Stimulated activated CD4-positive, alpha-beta T cell treated with anti-CD3 and anti-CD28 coated beads, Interleukin-12 subunit alpha, Interleukin-12 subunit beta, amount 100 ng/mL, for 24 hours (primary cell): ENCODE data around the gene CIRBP.
A peak's percentile ranks its signal among the peaks of the same experiment; 100 is the strongest.
"Not testable (repeated sequence)": the region's sequence is repeated elsewhere in the genome, so short reads cannot be mapped to it uniquely, and the experiment has no call there.

Experiments
- DNase-seq, 2 experiments: peaks; one replicate each; pipeline ENCODE4 v3.0.0-alpha.2; 2020; ENCODE audit warnings: low read depth in 2 of 2

The CIRBP gene

GRCh38 chr19:1243768-1244692 is 25.1 kb upstream of the CIRBP start:
- peak; percentile 67 to 71 for DNase-seq

DNA sequence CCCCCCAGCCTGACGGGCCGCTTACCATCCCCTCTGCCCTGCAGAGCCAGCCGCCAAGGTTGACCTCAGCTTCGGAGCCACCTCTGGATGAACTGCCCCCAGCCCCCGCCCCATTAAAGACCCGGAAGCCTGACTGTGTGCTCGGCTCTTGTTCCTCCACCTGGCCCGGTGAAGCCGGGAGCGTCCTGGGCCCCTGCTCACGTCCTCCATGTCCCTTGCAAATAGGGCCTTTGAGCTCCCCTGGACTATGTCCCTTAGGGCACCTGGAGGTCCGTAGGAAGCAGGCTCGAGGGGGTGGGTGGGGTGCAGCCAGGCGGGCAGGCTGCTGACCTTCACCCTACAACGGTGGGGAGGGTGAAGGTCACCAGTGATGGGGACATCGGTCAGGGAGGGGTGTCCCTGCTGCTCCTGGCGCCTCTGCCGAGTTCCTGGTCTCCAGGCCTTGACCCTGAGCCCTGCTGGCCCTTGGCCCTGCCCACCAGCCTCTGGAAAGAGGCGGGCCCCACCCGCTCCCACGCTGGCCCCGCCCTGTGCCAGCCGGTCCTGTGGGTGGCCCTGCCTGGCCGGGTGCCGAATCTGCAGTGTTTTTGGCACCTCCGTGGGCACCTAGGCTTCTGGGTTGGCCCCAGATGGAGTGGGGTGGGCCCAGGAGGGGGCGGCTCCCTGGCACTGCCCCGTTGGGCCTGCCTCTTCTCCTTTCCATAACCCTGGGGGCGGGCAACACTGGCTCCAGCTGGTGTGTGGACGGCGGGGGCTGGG is 24.3 kb upstream of the CIRBP start:
- DNase-seq = no peak

DNA sequence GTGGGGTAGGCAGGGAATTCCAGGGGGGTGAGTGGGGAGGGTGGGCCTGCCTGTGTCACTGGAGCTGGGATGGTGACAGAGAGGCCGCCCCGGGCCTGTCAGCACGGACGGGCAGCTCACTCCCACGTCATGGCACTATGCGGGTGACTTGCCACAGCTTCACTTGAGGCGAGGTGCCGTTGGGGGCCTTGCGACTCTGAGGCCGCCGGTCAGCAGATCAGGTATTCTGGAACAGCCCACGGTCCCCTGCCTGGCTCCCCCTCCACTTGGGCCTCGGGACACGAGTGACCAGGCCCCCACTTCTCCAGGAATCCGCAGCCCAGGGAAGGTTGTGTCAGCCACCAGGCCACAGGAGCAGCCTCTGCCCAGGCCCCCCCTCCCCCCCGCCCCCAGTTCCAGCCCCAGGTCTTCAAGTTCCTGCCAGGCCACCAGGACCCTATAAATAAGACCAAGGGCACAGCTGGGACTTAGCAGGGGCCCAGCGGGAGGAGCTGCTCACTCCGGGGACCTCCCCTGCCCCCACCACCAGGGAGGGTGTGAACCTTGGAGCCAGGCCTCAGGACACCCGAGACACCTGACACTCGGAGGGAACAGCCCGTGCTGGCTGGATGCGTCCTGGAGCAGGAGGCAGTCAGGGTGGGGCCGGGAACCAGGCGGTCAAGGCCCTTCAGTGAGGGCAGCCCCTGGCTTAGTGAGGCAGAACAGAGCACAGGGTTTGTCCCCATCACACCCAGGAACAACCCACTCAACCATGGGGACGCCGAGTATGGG is 23.5 kb upstream of the CIRBP start:
- DNase-seq = no peak

DNA sequence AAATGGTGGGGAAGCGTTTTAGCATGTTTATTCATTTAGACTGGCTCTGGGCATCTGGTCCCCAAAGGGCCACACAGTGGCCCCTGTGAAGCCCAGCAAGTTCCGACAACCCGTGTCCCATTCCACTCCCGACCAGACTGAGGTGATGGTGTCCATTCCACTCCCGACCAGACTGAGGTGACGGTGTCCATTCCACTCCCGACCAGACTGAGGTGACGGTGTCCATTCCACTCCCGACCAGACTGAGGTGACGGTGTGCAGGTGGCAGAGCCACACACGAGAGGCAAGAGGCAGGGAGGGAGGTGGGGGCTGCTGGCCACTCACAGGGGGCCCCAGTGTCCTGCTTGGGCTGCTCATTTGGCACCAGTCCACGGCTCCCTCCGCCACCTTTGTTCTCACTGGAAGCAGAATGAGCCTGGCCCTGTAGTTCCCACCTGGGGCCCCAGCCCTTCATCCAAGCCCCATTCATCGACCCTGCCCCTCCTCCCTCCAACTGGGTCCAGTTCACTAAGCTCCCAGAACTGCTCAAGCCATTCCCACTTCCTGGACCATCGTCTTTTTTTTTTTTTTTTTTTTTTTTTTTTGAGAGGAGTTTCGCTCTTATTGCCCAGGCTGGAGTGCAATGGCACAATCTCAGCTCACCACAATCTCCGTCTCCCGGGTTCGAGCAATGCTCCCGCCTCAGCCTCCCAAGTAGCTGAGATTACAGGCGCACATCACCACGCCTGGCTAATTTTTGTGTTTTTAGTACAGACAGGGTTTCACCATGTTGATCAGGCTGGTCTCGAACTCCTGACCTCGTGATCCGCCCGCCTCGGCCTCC is 22.7 kb upstream of the CIRBP start:
- not testable (repeated sequence) for DNase-seq

DNA sequence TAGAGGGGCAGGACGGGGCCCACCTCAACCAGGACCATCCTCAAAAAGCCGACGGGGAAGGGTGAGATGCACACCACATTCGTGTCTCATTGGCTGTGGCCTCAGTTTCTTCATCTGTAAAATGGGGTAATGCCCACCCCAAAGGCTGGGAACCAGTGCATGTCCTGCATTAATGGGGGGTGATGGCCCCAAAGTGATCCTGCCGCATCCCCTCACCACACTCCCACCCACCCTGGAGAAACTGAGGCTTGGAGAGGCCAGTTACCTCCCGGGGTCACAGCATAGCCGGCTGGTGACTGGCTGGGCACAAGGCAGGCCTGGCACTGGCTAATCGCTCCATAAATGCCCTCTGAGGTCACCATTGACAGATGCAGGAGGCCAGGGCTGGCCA is 21.4 kb upstream of the CIRBP start:
- no peak for DNase-seq

DNA sequence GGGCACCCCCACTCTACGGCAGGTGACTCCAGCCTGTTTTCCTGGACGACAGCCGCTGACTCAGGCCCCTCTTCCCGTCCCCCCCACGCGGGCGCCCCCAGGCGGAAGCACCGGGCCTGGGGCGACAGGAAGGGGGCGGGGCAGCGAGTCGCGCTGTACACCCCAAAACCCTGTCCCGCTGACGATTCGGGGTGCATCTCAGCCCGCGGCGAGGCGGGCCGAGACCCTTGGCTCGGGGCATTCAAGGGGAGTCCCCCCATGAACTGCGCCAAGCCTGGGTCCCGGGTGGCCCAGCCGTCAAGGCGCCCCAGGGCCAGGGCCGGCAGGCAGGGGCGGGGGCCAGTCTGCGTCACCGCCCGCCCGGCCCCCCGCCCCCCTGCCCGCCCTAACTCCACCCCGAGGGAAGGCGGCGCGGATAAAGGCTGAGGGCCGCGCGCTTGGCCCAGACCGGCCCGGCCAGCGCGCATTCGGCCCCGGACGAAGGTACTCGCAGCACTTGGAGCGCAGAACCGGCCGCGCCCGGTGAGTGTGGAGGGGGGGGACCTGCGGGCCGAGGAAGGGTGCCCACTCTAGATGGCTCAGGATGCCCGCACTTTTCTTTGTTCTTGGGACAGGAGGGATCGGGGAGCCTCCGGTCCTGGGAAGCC is 20.9 kb upstream of the CIRBP start, which contains the start of gene MIDN:
MIDN (plus strand) TSS at position 445 of the 647 bp plus-strand sequence. CDS start 1,714 bp downstream, outside the sequence.
- DNase-seq = peak in 1 of 2 experiments; percentile 50

- DNase-seq = peak in 1 of 2 experiments; percentile 65
These were observed 20.3 kb upstream of the CIRBP start for GRCh38 chr19:1248786-1249297.

GRCh38 chr19:1249298-1249989 is 19.7 kb upstream of the CIRBP start:
- peak; percentile 87 to 91 for DNase-seq

- DNase-seq = no peak
These were observed 19.1 kb upstream of the CIRBP start for GRCh38 chr19:1249990-1250436.

DNA sequence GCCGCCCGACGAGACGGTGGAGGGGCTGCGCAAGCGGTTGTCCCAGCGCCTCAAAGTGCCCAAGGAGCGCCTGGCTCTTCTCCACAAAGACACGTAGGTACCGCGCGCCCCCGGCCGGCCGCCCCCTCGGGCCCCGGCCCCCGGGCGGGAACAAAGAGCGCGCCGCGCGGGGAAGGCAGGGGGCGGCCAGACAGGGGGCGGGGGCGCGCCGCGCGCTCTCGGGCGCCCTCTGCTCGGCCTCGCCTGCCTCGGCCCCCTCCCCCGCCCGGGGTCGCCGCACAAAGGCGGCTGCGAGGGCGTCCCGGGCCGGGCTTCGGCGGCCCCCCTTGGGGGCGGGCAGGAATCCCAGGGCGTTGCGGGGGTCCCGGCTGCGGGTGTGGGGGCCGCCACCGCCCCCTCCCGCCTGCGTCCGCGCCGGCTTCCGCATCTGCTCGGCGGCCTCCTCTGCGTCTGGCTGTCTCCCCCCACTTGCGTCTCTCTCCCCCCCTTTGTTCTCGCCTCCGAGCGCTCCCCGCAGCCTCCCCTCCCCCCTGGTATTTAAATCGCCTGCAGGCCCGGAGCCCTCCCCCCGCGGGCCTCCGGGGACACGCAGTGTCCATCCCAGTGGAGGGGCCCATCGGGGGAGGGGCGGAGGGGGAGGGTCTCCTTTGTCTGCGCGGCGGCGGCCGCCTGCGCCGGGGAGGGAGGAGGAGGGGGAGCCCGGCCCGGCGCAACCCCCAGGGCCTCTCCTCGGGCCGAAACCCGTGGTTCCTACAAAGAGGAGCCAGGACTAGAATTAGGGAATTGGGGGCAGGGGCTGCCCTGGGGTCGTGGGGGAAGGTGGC is 18.5 kb upstream of the CIRBP start:
- no peak for DNase-seq

GRCh38 chr19:1251330-1252220 is 17.6 kb upstream of the CIRBP start:
- DNase-seq = no peak

DNA sequence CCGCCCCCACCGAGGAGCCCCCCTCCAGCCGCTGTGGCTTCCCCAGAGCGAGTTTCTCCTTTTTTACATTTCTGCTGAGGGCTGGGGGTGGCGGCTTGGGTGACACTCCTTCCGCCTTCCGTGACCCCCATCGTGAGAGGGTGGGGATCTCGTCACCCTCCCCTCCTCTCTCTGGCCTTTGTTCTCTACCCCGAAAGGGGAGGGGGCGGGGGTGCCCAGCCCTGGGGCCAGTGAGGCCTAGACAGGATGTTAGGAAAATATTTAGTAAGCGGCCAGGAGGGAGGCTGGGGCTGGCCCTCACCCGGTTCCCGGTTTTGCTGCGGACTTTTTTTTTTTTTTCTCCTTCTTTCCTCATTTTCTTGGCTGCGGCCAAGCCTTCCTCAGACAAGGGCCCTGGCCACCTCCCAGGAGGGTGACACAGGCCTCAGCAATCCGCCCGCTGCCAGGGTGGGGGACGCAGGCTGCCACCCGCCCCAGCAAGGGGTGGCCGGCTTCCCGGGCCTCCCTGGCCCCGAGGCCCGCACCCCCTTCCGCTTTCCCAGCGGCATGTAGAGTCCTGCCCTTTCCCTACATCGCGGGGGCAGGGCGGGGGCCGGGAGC is 16.8 kb upstream of the CIRBP start:
- DNase-seq = no peak

- DNase-seq = peak in 1 of 2 experiments; percentile 77
These were observed 16.2 kb upstream of the CIRBP start for GRCh38 chr19:1252821-1253513.

- DNase-seq = no peak
These were observed 15.5 kb upstream of the CIRBP start for GRCh38 chr19:1253514-1254080.

GRCh38 chr19:1254081-1254527 is 15.0 kb upstream of the CIRBP start:
- no peak for DNase-seq

DNA sequence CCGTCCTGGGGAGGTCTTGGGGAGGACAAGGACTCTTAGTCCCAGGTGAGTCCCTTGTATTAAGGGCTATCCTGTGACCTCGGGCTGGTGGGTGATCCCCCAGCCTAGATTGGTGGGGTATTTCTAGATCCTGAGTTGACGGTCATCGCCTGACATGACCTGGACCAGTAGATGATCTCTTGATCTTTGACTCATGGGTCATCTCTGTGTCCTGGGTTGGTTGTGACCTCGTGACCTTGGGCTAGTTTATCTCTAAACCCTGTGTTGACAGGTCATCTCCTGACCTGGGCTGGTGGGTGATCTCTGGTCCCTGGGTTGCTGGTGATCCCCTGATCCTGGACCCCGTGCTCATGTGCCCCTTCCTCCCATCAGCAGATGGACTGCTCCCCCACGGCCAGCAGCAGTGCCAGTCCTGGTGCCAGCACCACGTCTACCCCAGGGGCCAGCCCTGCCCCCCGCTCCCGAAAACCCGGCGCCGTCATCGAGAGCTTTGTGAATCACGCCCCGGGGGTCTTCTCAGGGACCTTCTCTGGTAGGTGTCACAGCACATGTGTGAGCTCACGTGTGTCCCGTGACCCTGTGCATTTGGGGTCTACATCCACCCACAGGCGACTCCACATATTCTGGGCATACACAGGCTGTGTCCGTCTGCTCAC is 14.5 kb upstream of the CIRBP start:
- no peak for DNase-seq
